ENCODE results near the gene LSMEM2.

LSMEM2 gene

GRCh38 chr3:50322115-50322385 lies 43.2 kb downstream of the LSMEM2 start:
- no peak for DNase-seq (ENCODE audit: low spot score)

GRCh38 chr3:50322386-50323091 lies 43.7 kb downstream of the LSMEM2 start, which contains the start of gene HYAL2:
HYAL2 (minus strand) TSS chr3:50322745; CDS start chr3:50320489, 2,256 bp downstream.
- no peak for DNase-seq (ENCODE audit: low spot score)

GRCh38 chr3:50323092-50323600 lies 44.3 kb downstream of the LSMEM2 start:
- no peak for DNase-seq (ENCODE audit: low spot score)

GRCh38 chr3:50323614-50324199 lies 44.8 kb downstream of the LSMEM2 start:
- DNase-seq (ENCODE audit: low spot score): no peak

- DNase-seq (ENCODE audit: low spot score): peak; percentile 80
Measured at GRCh38 chr3:50324351-50325112, 45.6 kb downstream of the LSMEM2 start.

DNA sequence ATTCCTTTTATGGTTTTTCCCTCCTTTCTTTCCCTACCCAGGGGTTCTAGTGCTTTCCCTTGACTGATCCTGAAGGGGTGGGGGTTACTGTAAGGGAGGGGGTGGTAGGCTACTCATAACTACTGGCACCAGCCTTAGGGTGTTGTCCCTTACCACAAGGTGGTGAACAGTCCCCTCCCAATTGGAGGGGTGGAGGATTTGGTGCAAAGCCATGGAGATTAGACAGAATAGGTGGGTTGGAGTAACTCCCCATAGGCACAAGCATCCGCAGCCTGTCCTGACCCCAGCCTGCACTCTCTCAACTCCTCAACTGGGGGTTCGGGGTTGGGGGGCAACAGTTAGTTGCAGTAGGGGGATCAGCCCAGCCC lies 46.2 kb downstream of the LSMEM2 start:
- DNase-seq (ENCODE audit: low spot score): no peak

- no peak for DNase-seq (ENCODE audit: low spot score)
Measured at GRCh38 chr3:50325497-50326181, 46.8 kb downstream of the LSMEM2 start.

- DNase-seq (ENCODE audit: low spot score): no peak
Measured at GRCh38 chr3:50326182-50326541, 47.3 kb downstream of the LSMEM2 start.

GRCh38 chr3:50327129-50327528 lies 48.2 kb downstream of the LSMEM2 start:
- DNase-seq (ENCODE audit: low spot score): no peak

DNA sequence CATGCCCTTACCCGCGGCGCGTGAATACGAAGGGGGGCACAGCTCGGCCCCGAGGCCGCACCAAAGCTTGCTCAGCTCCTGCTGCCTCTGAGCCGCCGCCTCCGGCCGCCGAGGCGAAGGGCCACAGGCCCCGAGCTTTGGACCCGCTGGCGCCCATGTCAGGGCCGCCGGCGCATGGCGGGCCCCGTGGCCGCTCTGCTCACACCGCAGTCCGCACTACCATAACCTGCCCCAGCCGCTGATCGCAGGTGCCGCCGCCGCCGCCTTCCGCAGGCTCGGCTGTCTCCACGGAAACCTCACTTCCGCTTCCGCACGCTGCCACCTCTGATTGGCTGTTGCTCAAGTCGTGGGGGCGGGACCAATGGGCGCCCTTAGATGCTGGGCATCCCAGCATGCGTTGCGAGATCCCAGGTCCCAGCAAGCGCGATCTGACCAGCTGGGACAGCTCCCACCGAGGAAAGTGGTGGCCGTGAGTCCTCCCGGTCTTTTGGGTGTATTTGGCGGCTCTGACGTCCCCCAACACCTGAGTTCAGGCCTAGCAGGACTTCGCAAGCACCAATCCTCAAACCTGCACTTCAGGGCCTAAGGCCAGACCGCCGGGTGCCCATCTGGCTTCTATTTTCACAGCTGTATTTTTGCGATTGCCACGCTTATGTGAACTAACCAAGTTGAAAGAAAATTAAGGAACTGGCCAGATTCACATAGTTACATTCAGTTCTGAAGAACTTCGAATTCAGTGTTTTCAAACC lies 49.2 kb downstream of the LSMEM2 start, which contains the start of gene TUSC2:
Gene TUSC2, minus strand, starts transcription at position 281 of the 749 bp plus-strand sequence. Its CDS starts 124 bp downstream, at position 157.
- peak; percentile 97 for DNase-seq (ENCODE audit: low spot score)

- DNase-seq (ENCODE audit: low spot score): no peak
Measured at GRCh38 chr3:50330330-50330729, 51.4 kb downstream of the LSMEM2 start.

DNA sequence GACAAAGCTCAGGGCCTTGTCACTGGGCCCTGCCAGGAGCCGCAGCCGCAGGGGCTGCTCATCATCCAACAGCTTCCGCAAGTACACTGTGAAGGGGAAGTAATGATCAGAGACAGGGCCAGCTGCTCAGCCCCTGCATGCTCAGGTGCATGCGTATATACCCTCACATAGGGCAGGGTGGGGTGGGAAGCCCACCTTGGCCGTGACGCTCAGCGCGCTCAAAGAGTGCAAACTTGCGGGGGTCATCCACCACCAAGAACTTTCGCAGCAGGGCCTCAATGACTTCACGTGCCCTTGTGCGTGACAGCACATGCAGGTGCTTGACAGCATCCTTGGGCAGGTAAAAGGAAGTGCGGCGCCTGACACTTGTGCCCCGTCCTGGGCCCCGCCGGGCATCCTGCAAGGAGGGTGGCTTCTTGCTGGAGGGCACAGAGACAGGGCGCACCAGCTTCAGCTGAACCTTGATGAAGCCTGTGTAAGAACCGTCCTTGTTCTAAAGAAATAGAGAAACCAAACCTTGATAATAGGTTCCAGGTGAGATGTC lies 52.5 kb downstream of the LSMEM2 start:
- no peak for DNase-seq (ENCODE audit: low spot score)

GRCh38 chr3:50333744-50334328 lies 54.9 kb downstream of the LSMEM2 start:
- DNase-seq (ENCODE audit: low spot score): no peak

DNA sequence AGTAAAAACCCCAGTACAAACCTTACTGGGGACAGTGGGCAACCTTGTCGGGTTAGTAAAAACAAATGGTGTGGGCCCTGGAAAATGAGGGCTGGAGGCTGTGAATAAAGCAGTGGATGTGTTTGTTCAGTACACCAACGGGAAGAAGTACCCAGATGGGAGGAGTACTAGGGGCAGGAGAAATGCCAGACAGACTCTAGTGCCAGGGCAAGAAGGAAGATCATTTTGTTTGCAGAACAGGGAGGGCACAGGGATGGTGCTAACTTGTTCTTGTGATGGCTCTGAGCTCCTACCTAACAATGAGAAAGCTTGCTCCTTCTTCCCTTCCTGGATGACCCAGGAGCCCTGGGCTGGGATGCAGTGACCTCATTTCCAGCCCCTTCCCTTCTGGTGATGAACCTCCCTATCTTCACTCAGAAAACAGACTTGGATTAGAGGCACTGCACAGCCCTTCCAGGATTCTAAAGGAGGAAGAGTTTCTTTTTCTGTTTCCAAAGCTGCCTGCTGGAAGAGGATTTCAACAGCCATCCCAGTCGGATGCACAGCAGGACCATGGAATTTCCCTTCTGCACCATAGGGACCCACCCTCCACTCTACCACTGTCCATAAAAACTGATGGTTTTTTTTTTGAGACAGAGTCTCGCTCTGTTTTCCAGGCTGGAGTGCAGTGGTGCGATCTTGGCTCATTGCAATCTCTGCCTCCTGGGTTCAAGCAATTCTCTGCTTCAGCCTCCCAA lies 55.6 kb downstream of the LSMEM2 start:
- DNase-seq (ENCODE audit: low spot score): no peak

- DNase-seq (ENCODE audit: low spot score): no peak
Measured at GRCh38 chr3:50336452-50337174, 57.7 kb downstream of the LSMEM2 start.

DNA sequence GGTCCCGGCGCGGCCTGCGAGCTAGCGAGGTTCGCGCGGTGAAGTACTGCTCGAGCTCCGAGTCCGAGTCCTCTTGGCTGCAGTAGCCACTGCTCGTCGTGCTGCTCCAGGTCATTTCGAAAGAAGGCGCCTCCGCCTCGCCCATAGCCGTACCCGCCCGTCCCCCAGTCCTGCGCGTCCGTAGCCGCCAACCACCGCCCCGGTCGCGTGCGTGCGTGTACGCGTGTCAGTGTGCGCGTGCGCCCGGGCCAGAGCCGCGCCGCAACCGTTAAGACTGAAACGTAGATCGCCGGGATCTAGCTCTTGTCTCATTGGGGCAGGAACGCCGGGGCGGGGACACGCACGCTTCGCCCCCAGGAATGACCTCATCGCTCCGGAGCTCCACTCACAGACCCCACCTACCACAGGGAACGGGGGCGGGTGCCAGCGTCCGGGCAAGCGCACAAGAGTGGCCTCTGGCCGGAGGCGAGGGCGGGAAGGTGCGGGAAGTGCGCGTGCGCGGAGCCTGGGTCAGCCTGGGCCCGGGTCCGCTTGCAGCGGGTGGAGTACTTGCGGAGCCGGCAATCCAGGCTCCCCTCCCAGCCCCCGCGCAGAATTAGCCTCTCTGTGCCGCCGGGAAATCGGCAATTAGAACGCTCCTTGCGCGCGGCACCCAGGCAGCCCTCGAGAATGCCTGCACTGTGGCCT lies 58.4 kb downstream of the LSMEM2 start:
- peak; percentile 98 for DNase-seq (ENCODE audit: low spot score)
